ENCODE measurements around the gene MDFIC. TPM values are rescaled to one million over a fixed set of nuclear protein-coding genes. Genes with fewer than 3 reads are reported as not detected.

The MDFIC gene
- total RNA-seq, 2 donors from 2014 or later = 22.9 to 29.3 TPM

DNA sequence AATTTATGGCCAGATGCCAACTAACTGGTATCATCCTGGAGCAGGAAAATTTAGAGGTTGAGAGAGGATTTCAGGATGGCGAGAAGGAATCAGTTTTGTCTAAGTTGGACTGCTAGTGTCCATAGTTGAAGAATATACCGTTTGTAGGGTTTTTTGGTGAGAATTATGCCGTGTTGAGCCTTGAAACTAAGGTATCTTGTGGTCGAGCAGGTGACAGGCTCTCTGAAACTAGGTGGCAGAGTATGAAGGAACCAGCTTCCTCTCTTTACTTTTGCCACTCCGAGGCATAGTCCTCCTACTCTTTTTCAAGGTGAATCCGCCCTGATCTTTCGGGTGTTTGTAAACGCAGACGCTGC lies 9.7 kb downstream of the MDFIC start:
- DNase-seq (ENCODE audit: low spot score) (no peak), ATAC-seq (ENCODE audit: insufficient number of reproducible peaks, low FRiP score, low read depth) (no peak)
- Histone ChIP-seq H3K27me3 (replicated peaks; ENCODE audit: insufficient read depth) (no peaks in the 10 kb centered on the region), H3K9me3 (no peaks in the 10 kb centered on the region), H3K4me1 (ENCODE audit: control insufficient read depth in 1 of 2, low read depth in 2 of 2) (peaks cover 39 to 44% of the 10 kb centered on the region in 2 donors), H3K4me3 (no peak overlapping the region), H3K36me3 (no peaks in the 10 kb centered on the region), H3K27ac (no peak overlapping the region)
- TF ChIP-seq, protein P1, sequence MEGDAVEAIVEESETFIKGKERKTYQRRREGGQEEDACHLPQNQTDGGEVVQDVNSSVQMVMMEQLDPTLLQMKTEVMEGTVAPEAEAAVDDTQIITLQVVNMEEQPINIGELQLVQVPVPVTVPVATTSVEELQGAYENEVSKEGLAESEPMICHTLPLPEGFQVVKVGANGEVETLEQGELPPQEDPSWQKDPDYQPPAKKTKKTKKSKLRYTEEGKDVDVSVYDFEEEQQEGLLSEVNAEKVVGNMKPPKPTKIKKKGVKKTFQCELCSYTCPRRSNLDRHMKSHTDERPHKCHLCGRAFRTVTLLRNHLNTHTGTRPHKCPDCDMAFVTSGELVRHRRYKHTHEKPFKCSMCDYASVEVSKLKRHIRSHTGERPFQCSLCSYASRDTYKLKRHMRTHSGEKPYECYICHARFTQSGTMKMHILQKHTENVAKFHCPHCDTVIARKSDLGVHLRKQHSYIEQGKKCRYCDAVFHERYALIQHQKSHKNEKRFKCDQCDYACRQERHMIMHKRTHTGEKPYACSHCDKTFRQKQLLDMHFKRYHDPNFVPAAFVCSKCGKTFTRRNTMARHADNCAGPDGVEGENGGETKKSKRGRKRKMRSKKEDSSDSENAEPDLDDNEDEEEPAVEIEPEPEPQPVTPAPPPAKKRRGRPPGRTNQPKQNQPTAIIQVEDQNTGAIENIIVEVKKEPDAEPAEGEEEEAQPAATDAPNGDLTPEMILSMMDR (IDR thresholded peaks at IDR 0.05) = no peak

DNA sequence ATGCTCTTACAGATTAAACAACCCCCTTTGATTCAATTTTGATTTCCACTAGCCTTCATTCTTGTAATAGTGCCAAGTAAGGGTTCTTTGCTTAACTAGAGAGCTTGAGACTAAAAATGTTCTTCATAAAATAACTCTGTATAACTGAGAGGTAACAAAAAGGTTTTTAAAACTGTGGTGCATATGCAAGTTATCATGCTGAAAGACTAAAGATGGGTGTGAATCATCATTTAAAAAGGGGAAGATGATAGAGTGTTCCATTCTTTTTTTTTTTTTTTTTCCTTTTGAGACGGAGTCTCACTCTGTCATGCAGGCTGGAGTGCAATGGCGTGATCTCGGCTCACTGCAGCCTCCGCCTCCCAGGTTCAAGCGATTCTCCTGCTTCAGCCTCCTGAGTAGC lies 11.1 kb downstream of the MDFIC start:
- Histone ChIP-seq H3K27me3 (replicated peaks; ENCODE audit: insufficient read depth) (no peaks in the 10 kb centered on the region), H3K27ac (no peak overlapping the region), H3K9me3 (no peaks in the 10 kb centered on the region), H3K4me3 (no peak overlapping the region), H3K4me1 (ENCODE audit: control insufficient read depth in 1 of 2, low read depth in 2 of 2) (peaks cover 39 to 46% of the 10 kb centered on the region in 2 donors), H3K36me3 (no peaks in the 10 kb centered on the region)
- TF ChIP-seq, protein P1 (IDR thresholded peaks at IDR 0.05) = no peak
- ATAC-seq (ENCODE audit: insufficient number of reproducible peaks, low FRiP score, low read depth) = no peak
- DNase-seq (ENCODE audit: low spot score) = no peak

DNA sequence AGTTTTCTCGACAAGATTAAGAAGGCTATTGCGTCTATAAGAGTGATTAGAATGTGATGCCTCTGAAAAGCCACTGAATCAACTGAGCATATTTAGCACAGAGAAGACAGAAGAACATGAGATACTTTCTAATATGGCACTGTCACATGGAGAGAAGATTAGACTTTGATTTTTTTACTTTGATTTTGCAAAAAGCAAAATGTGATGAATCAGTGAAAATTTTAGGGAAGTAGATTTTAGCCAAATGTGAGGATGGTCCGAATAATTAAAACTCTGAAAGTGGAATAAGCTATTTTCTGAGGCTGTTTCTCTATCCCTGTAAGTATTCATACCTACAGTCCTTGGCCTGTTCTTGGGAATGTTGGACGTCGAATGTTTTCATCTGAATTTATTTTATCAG lies 11.8 kb downstream of the MDFIC start:
- Histone ChIP-seq H3K36me3 (no peaks in the 10 kb centered on the region), H3K27me3 (replicated peaks; ENCODE audit: insufficient read depth) (no peaks in the 10 kb centered on the region), H3K9me3 (no peaks in the 10 kb centered on the region), H3K4me3 (no peak overlapping the region), H3K27ac (no peak overlapping the region), H3K4me1 (ENCODE audit: control insufficient read depth in 1 of 2, low read depth in 2 of 2) (peaks cover 39 to 43% of the 10 kb centered on the region in 2 donors)
- no peak for DNase-seq (ENCODE audit: low spot score)
- TF ChIP-seq, protein P1 (IDR thresholded peaks at IDR 0.05) = no peak
- ATAC-seq (ENCODE audit: insufficient number of reproducible peaks, low FRiP score, low read depth) = no peak

DNA sequence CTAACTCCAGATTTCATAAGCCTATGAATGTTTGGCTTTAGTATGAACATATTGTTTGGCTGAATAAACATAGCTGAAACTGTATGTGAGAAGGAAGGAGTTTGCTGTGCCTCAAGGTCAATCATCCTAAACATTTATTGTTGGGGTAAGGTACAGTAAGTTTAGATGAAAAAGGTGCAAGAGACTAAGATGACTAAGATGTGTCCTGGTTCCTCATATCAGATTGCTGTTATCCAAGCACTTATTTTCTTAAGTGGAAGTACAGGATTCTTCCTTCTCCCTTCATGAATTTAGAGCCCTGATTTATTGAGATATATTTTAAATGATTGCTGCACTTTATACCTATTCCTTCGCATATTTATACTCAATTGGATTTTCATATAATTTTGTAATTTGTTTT lies 12.2 kb downstream of the MDFIC start:
- H3K27me3 ChIP-seq (replicated peaks; ENCODE audit: insufficient read depth) = no peaks in the 10 kb centered on the region
- DNase-seq (ENCODE audit: low spot score) (no peak), ATAC-seq (ENCODE audit: insufficient number of reproducible peaks, low FRiP score, low read depth) (no peak)
- no peaks in the 10 kb centered on the region for H3K36me3 ChIP-seq
- H3K9me3 ChIP-seq = no peaks in the 10 kb centered on the region
- TF ChIP-seq, protein P1 (IDR thresholded peaks at IDR 0.05) = no peak
- peaks cover 39 to 42% of the 10 kb centered on the region in 2 donors for H3K4me1 ChIP-seq (ENCODE audit: control insufficient read depth in 1 of 2, low read depth in 2 of 2)
- no peak overlapping the region for H3K27ac ChIP-seq
- H3K4me3 ChIP-seq = no peak overlapping the region

DNA sequence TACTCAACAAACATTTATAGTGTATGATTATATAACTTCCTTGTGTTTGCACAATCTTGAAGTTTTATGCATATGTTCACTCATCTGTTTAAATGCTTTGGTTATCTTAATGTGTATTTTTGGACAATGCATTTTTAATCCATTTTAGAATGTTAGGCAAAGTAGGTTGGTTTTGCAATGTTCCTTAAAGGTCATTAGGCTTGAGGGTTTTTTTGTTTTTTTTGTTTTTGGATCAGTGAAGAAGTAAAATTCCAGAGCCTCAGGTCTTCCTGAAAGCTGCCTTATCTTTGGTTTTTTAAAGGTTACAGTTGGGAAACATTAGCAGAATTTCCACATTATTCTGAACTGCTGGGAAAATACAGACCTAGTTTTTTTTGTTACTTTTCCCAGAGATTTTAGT lies 12.8 kb downstream of the MDFIC start:
- H3K36me3 ChIP-seq = no peaks in the 10 kb centered on the region
- DNase-seq (ENCODE audit: low spot score) (no peak), ATAC-seq (ENCODE audit: insufficient number of reproducible peaks, low FRiP score, low read depth) (no peak)
- H3K9me3 ChIP-seq = no peaks in the 10 kb centered on the region
- TF ChIP-seq, protein P1 (IDR thresholded peaks at IDR 0.05) = no peak
- no peak overlapping the region for H3K4me3 ChIP-seq
- no peak overlapping the region for H3K27ac ChIP-seq
- H3K27me3 ChIP-seq (replicated peaks; ENCODE audit: insufficient read depth) = no peaks in the 10 kb centered on the region
- H3K4me1 ChIP-seq (ENCODE audit: control insufficient read depth in 1 of 2, low read depth in 2 of 2) = peaks cover 38 to 42% of the 10 kb centered on the region in 2 donors
